ENCODE measurements around the gene SHPK. TPM values are rescaled to one million over a fixed set of nuclear protein-coding genes. Genes with fewer than 3 reads are reported as not detected.
"Not testable (repeated sequence)": the region's sequence is repeated elsewhere in the genome, so short reads cannot be mapped to it uniquely, and the experiment has no call there.

Gene SHPK
- total RNA-seq, 1 experiment from 2014 or later = 4.9 TPM

DNA sequence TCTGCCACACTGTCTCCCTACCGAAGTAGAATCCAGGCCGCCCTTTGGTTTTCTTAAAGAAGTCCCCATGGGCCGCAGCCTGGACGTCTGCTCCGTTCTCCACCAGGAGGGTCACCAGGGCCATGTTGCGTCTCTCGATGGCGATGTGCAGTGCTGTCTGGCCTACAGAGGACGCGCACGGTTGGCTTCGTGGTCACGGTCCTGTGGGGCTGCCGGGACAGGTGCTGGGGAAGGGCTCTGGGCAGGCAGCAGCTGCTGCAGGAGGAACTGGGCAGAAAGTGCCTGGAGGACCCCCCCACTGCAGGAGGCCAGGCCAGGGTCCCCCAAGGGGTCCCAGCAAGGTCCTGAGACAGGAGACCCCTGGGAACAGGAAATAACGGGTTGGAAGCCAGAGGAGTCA is 45.8 kb downstream of the SHPK start:
- no peak for DNase-seq (ENCODE audit: low spot score)

DNA sequence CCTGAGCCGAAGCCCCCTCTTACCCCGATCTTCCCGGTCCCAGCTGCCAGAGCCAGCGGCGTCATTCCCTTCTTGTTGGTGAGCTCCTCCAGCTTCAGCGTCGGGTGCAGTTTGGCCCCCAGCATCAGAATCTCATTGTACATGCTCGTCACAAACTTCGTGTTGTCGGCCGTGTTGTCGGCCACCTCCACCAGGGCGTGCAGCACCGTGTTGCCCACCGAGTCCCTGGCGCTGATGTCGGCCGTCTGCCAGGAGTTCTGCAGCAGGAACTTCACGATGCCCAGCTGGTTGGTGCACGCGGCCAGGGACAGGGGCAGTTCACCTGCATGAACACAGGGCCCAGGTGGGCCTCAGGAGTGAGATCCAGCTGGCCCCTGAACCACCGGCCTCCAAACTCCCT is 46.3 kb downstream of the SHPK start:
- no peak for DNase-seq (ENCODE audit: low spot score)

DNA sequence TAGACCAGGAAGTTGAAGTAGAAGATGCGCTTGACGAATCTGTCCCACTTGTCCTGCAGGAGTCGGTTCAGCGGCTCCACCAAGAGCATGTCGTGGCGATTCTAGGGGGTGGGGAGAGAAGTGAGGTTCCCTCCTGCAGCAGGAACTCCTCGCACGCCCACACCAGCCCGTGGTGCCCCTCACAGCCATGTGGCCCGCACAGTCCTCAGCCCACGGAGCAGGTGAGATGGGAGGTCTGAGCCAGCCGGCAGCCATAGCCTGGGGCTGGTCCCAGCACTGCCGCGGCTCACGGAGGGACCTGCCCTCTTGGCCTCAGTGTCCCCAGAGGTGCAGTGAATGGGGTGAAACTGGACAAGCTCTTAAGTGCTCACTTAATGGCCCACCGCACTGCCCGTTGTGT is 50.2 kb downstream of the SHPK start:
- DNase-seq (ENCODE audit: low spot score) = no peak

DNA sequence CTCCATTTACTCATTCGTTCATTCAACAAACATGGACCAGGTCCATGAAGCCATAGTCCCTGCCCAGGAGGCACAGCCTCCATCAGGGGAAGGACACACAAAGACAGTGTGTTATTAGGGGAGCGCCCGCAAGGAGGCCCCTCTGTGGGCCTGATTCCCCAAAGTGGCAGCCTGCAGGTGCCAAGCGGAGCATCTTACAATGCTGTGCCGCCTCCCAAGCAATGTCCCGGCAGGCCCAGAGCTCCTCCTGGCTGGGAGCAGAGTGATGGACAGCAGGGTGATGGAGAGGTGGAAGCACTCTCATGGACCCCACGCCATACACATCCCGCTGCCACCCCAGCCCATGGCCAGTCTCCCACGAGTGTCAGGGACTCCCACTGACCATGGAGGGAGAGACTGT is 52.6 kb downstream of the SHPK start:
- DNase-seq (ENCODE audit: low spot score) = no peak

DNA sequence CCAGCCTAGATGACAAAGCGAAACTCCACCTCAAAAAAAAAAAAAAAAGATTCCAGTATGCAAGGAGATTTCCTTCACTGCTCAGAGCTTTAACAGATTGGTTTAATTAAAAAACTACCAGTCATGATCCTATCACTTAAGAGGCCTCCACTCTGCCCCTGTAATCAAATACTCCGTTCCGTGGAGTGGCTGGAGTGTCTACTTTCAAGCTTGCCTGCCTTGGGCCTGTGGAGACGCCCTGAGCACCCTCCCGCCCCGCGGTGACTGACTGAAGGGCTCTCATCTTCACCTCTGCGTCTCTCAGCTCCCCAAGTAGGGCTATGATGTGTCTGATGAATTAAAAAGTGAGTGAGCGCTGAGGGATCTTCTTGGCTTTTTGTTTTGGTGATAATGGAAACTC is 53.1 kb downstream of the SHPK start:
- no peak for DNase-seq (ENCODE audit: low spot score)

DNA sequence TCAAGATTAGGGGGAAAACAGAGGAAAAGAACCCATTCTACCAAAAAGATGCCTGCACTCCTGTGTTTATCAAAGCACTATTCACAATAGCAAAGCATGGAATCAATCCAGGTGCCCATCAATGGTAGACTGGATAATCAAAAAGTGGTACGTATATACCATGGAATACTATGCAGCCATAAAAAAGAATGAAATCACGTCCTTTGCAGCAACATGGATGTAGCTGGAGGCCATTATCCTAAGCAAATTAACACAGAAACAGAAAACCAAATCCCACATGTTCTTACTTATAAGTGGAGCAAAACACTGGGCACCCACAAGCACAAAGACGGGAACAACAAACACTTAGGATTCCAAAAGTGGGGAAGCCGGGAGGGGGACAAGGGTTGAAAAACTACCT is 57.4 kb downstream of the SHPK start:
- DNase-seq (ENCODE audit: low spot score) = not testable (repeated sequence)

DNA sequence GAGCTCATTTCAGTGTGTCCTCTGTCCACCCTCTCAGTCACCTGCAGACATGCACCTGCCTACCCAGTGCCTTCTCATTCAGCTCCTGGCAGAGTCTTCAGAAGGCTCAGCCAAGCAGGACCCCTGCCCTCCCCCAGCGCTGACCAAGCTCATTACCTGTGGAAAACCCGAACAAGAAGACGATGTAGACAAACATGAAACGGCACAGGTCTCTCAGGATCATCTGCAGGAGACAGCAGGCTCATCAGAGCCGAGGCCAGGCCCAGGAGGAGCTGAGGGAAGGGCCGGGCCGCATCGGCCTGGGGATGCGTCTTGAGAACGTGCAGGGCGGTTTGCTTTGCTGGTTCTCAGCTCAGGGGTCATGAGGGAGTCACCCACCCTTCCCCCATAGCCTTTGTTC is 59.1 kb downstream of the SHPK start:
- no peak for DNase-seq (ENCODE audit: low spot score)

DNA sequence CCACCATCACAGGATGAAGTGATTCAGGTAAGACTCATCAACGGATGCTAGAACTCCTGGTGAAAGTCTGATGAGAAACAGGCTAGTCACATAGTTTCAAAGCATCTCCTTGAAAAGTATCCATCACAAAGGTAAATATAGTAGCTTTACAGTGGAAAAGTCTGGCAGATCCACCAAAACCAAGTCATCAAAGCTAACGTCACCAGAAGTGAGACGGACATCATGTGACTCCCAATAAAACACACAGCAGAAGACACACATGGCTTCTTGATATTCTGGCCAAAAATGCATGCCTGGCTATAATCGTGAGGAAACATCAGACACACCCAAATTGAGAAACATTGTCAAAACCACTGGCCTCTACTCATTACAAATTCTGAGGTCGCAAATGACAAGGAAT is 60.5 kb downstream of the SHPK start:
- no peak for DNase-seq (ENCODE audit: low spot score)

DNA sequence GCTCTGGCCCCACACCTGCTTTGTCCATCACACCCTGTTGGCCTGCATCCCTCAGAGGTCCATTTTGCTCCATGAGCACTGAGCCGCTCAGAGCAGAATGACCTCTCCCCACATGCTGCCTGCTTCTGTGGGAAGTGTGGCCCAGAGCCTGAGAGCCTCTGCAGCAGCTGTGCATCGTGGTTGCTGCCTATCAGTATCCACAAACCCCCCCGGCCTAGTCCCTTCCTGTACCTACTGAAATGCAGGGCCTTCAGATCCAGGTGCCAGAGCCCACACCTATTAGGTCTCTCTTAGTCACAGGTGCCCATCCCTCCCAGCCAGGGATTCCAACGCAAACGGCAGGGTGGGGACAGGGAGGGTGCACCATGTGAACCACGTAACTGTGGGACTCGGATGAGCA is 61.8 kb downstream of the SHPK start:
- no peak for DNase-seq (ENCODE audit: low spot score)

DNA sequence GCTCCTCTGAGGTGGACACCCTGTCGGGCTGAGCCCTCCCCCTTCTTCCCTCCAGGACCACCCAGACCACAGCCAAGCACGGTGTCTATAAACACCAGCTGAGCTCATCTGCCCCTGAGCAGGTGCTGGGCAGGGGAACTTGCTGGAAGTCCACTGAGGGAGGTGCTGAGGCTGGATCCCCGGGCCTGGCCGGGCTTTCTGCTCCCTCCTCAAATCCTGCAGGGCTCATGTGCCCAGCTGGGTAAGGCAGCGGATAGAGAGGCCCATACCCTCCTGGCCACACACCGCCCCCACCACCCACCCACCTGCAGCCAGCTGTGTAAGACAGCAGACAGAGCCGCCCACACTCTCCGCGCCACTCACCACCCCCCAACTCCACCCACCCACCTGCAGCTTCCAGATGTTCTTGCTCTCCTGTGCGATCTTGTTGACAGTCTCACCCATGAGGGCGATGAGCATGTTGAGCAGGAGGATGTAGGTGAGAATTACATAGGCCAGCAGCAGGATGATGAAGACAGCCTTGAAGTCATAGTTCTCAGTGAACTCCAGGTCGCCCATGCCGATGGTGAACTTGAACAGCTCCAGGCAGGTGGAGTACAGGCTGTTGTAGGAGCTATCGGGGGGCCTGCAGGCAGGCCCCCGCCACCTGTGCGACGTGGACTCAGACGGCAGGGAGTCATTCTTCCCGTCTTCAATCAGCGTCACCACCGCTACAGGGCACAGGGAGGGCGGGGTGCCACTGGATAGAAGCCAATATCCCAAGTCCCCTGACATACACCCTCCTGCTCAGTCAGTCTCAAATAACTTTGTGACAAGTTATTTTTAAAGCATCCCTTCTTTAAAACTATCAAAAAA is 62.6 kb downstream of the SHPK start:
- DNase-seq (ENCODE audit: low spot score) = no peak

DNA sequence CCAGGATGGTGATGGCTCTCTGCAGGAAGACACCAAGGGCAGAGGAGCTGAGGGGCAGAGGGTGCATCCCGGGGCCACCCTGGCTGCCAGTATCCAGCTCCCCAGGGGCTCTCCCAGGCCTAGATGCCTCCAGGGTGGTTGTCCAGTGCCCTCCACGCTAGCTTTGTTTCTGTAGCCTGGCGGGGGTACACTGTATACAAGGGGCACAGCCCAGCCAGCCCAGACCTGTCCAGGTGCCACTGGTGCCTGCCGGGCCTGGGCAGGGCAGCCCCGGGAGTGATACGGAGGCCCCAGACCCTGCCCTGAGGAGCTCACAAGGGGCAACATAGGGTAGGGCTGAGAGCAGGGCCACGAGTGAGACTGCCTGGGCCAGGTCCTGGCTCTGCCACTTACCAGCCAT is 63.8 kb downstream of the SHPK start:
- no peak for DNase-seq (ENCODE audit: low spot score)

DNA sequence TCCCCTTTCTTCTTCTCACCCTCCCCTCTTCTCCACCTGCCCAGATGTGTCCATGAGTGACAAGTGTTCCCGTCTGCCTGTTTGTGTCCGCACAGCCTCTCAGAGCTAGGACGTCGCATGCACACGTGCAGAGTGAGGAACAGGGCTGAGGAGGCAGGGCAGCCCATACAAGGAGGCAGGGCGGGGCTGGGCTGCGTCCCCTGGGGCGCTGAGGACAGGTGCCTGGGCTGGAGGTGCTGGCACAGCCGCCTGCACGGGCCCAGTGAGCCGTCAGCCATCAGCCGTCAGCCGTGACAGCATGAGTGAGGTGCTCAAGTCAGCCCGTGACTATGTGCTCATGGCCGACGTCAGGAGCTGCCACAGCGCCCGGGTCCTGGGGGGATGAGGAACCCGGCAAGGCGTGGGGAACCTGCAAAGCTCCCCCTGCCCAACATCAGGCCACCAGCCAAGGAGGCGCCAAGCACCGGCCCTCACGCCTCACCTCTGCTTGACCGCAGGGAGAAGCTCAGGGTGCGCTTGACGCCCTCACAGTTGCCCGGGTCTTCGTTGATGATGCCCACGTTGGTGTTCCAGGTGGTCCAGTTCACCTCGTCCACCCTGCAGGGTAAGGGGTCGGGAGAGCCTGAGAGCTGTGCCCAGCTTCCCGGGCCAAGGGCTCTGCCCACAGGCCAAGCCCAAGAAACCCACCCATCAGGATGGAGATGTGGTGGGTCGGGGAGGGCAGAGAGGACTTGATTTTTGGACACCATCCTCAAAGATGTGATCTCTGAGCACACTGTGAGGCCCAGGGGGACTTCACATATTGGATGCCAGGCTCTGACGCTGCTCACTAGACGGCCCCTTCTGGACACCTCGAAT is 64.8 kb downstream of the SHPK start:
- no peak for DNase-seq (ENCODE audit: low spot score)

DNA sequence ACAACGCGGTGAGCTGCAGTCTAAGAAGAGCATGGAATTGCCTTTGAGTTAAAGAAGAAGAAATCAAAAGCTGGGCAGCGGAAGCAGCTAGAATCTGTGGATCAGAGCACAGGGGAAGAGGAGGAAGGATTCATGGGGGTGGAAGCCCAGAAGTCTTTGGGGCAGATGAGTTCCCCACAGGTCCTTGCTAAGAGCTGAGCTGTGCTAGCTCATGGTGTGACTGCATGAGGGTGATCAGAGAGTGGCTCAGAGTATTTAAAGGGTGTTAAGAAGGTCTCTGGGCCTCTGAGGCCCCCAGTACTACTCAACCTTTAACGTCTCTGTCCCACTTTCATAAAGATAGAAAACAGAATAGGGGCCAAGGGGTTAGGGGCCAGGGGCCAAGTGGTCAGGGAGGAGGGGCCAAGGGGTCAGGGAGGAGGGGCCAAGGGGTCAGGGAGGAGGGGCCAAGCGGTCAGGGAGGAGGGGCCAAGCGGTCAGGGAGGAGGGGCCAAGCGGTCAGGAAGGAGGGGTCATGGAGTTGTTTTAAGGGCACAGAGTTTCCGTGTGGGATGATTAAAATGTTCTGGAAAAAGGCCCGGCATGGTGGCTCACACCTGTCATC is 66.4 kb downstream of the SHPK start:
- no peak for DNase-seq (ENCODE audit: low spot score)

DNA sequence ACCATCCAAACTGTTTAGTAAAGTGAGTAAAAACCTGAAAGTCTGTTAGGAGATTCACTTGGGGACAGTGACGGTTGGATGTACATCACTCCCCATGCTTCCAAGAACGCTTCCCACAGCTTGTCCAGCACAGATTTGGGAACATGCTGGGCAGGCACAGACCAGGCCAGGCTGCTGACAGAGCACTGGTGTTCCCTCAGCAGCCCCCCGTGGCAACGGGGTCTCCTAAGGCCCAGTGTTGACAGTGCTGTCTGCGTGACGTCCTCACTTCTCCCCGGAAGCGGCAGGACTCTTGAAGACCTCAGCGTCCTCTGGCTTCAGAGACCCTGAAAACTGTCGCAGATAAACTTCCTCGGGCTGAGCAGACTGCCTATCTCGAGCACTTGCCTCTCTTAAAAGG is 69.5 kb downstream of the SHPK start:
- no peak for DNase-seq (ENCODE audit: low spot score)

DNA sequence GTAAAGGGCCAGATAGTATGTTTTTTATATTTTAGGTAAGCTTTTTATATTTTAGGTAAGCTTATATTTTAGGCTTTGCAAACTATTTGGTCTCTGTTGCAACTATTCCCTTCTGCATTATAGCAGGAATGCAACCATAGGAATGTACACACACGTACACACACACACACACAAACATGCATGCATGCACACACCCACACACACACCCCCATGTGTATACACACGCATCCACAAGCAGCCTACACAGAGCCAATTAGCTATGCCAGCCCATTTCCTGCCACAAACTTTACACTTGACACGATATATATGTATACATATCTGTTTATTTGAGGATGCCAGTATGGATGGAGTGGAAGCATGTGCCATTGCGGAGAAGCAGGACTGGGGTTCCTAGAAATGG is 70.9 kb downstream of the SHPK start:
- no peak for DNase-seq (ENCODE audit: low spot score)

DNA sequence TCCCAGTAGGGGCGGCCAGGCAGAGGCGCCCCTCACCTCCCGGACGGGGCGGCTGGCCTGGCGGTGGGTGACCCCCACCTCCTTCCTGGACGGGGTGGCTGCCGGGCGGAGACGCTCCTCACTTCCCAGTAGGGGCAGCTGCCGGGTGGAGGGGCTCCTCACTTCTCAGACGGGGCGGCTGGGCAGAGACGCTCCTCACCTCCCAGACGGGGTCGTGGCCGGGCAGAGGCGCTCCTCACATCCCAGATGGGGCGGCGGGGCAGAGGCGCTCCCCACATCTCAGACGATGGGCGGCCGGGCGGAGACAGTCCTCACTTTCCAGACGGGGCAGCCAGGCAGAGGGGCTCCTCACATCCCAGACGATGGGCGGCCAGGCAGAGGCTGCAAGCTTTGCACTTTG is 71.8 kb downstream of the SHPK start:
- DNase-seq (ENCODE audit: low spot score) = not testable (repeated sequence)

DNA sequence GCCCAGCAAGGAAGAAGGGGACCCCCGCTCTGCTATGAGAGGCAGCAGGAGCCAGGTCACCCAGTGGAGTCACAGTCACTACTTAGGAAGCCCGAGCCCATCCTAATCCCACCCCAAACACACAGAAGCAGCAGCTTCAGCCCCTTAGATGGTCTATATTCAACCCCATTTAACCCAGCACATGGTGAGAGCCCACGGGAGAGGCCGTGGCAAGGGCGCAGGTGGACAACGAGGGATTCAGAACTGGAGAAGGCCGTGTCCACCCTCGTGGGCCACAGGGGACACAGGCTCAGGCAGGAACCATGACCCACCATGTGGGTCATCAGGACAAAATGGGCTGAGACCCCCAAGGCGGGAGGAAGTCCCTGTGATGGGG is 76.8 kb downstream of the SHPK start:
- no peak for DNase-seq (ENCODE audit: low spot score)

DNA sequence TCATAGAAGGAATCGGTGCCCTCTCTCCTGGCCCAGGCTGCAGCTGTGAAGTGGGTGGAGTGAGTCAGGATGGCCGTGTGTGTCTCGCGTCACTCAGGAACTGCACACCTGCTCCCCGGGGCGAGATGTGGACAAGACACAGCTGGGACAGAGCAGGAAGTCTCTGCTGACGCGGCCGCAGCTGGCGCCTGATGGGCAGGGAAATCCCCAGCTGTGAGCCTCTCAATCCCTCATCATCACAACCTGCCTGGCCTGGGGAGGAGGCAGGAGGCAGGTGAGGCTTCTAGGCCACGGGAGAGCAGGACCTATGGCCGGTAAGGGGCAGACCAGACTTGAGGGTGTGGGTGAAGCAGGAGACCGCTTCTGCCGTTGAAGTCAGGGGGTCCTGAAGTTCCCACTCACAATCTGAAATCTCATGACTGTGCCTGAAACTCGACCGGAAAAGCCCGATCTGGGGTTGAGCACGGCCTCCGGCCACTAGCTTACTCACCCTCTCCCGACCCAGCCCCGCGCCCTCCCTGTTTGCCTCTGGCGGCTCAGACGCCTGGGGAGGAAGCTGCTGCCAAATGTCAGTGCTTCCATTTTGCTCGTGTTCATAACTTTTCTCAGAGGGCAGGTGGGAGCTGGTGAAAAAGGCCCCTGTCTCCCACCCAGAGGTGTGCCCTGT is 77.3 kb downstream of the SHPK start:
- no peak for DNase-seq (ENCODE audit: low spot score)
